ENCODE measurements around the gene INSR.

- TF ChIP-seq CTCF (IDR thresholded peaks at IDR 0.05) (no peak), NFIC (IDR thresholded peaks at IDR 0.05; ENCODE audit: borderline replicate concordance) (no peak), PBX3 (IDR thresholded peaks at IDR 0.05) (no peak), SIN3A (IDR thresholded peaks at IDR 0.05; ENCODE audit: borderline replicate concordance, low read depth, low read length) (no peak), EP300 (IDR thresholded peaks at IDR 0.05; ENCODE audit: borderline replicate concordance in 1 of 2, low read depth in 1 of 2, low read length in 1 of 2) (no peak), MAX (IDR thresholded peaks at IDR 0.05; ENCODE audit: low read depth) (no peak)
Observed at GRCh38 chr19:7224995-7225394, 69.2 kb downstream of the INSR start.
